Amniotic epithelial cell (primary cell): ENCODE results near the gene VPS9D1.

Source experiments
- DNase-seq: peaks from one replicate; pipeline ENCODE4 v3.0.0-alpha.2; 2010; ENCODE audit warnings: low read depth

The VPS9D1 gene

DNA sequence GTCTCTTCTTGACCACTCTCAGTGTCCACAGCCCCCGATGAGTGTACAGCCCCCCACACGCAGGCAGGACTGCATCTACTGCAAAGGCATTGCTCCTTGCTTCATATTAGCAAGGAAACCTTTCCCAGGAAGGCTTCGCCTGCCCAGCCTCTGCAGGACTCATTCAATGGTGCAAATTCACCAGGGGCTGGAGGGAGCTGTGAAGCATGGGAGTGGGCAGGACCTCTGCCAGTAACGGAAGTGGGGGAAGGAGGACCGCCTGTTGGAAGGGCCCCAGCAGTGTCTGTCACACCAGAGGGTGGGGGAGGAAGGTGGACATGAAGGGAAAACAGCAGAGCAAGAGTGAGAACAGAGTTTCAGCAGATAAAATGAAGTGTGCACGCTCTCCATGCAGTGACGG lies 60.6 kb downstream of the VPS9D1 start:
- DNase-seq, result no peak

- DNase-seq, result no peak
Measured at GRCh38 chr16:89658221-89658879, 62.3 kb downstream of the VPS9D1 start.

DNA sequence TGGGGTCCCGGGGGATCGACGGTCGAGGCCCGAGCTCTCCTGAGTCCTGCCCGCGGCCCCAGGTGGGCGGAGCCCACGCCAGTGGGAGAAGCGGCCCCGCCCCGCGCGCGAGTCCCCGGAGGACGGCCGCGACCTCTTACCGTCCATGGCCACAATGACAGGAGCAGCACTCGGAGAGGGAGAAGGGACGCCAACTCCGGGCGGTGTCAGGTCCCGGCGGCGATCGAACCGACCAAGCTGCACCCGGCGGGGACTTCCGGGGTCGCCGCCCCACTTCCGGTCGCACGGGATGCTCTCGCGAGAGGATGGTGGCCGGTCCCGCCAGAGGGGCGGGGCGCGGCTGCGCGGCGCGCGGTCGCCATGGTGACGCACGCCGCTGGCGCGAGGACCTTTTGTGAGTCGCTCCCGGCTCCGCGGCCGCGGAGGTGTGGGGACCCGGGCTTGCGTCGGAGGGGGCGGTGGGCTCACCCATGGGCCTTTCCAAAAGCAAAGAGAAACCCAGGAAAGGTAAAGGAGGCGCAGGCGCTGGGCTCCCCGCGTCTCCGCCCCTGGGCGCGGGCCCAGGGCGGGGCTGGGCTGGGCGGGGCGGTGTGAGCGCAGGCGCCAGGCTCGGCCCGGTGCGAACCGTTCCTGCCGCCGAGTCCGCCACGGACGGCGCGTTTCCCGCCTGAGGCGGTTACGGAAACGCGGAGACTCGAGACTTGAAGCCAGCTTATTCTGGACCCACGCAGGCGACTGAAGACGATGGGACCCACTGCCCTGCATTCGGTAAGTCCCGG lies 63.1 kb downstream of the VPS9D1 start, which contains the start of the genes CHMP1A and SPATA33:
CHMP1A (minus strand) TSS at position 267 of the 779 bp plus-strand sequence; CDS start at position 147, 120 bp downstream.
SPATA33 (plus strand) TSS at position 395 of the 779 bp plus-strand sequence; CDS start at position 471, 76 bp downstream.
- peak; percentile 69 for DNase-seq
